Measurements from ENCODE around the gene MAT2A.
A peak's percentile ranks its signal among the peaks of the same experiment; 100 is the strongest.

GRCh38 chr2:85504778-85505261 lies 34.1 kb upstream of the MAT2A start:
- TF ChIP-seq EZH2 (IDR thresholded peaks at IDR 0.05; ENCODE audit: borderline replicate concordance, low read depth, low read length) (no peak), MYC (IDR thresholded peaks at IDR 0.05; ENCODE audit: low read depth, low read length) (no peak), MYC (CRISPR knock-in tag; IDR thresholded peaks at IDR 0.05; ENCODE audit: borderline replicate concordance, low read depth) (no peak), BCL6 (CRISPR knock-in tag; IDR thresholded peaks at IDR 0.05) (no peak), RAD21 (CRISPR knock-in tag; conservative IDR thresholded peaks at IDR 0.05 in 1 of 2, IDR thresholded peaks at IDR 0.05 in 1 of 2) (no peak), FOXA1 (IDR thresholded peaks at IDR 0.05; ENCODE audit: borderline replicate concordance) (no peak), NCOR1 (IDR thresholded peaks at IDR 0.05) (no peak), TAF1 (IDR thresholded peaks at IDR 0.05; ENCODE audit: control insufficient read depth, extremely low read depth, insufficient read depth, low read length, severe bottlenecking) (no peak), ZBTB9 (CRISPR knock-in tag; IDR thresholded peaks at IDR 0.05) (no peak), KAT2B (IDR thresholded peaks at IDR 0.05; ENCODE audit: low read depth, low read length) (no peak), CTCF (IDR thresholded peaks at IDR 0.05 in 2 of 3, conservative IDR thresholded peaks at IDR 0.05 in 1 of 3; ENCODE audit: insufficient read depth in 2 of 3, low read depth in 1 of 3, low read length in 3 of 3) (no peak), NR3C1 (CRISPR knock-in tag; IDR thresholded peaks at IDR 0.05) (no peak), ATF3 (IDR thresholded peaks at IDR 0.05) (0 out of 2 replicates have a peak, but pooled peaks have one; percentile 11), ATF3 (CRISPR knock-in tag; conservative IDR thresholded peaks at IDR 0.05) (no peak), RBBP5 (IDR thresholded peaks at IDR 0.05; ENCODE audit: borderline replicate concordance, insufficient read depth, low read length, poor library complexity, severe bottlenecking) (no peak)
- TF ChIP-seq, protein P1, sequence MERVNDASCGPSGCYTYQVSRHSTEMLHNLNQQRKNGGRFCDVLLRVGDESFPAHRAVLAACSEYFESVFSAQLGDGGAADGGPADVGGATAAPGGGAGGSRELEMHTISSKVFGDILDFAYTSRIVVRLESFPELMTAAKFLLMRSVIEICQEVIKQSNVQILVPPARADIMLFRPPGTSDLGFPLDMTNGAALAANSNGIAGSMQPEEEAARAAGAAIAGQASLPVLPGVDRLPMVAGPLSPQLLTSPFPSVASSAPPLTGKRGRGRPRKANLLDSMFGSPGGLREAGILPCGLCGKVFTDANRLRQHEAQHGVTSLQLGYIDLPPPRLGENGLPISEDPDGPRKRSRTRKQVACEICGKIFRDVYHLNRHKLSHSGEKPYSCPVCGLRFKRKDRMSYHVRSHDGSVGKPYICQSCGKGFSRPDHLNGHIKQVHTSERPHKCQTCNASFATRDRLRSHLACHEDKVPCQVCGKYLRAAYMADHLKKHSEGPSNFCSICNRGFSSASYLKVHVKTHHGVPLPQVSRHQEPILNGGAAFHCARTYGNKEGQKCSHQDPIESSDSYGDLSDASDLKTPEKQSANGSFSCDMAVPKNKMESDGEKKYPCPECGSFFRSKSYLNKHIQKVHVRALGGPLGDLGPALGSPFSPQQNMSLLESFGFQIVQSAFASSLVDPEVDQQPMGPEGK (CRISPR knock-in tag; IDR thresholded peaks at IDR 0.05; ENCODE audit: borderline replicate concordance) = no peak

All from K562 (cell line).